Thoracic aorta endothelial cell (primary cell): ENCODE results near the gene SPECC1L. TPM values are rescaled to one million over a fixed set of nuclear protein-coding genes. Genes with fewer than 3 reads are reported as not detected.

ENCODE experiments used
- total RNA-seq: library from RNA; depleted of rRNA; stranded (reverse); fragments of >200 nt; gene quantifications from 2 replicates; pipeline ENCODE4 v1.2.3, GENCODE V29; 2012

Gene SPECC1L
- 56.9 and 60.2 TPM in 2 replicates for total RNA-seq

GRCh38 chr22:24270556-24271385, at the start of gene SPECC1L:
Gene SPECC1L, plus strand, starts transcription at chr22:24270831. Its CDS starts 31,401 bp downstream, at chr22:24302232.

GRCh38 chr22:24245030-24245431, 25.6 kb upstream of the SPECC1L start, which contains the start of gene GGT5:
Gene GGT5, minus strand, starts transcription at chr22:24245082. Its CDS starts 357 bp downstream, at chr22:24244725.

GRCh38 chr22:24427500-24428164, 157.0 kb downstream of the SPECC1L start, which contains the start of gene ADORA2A:
Gene ADORA2A, plus strand, starts transcription at chr22:24427599. Its CDS starts 5,806 bp downstream, at chr22:24433405.

Other genes starting within 250 kb of the SPECC1L start
- 0.13 and 0.14 TPM in 2 replicates for gene SUSD2, start 89.3 kb upstream of the SPECC1L start, total RNA-seq
- gene GGT5, start 25.7 kb upstream of the SPECC1L start, total RNA-seq = 2.3 and 20.8 TPM in 2 replicates
- 28.4 and 41.4 TPM in 2 replicates for gene ADORA2A, start 156.8 kb downstream of the SPECC1L start, total RNA-seq
- gene UPB1, start 224.5 kb downstream of the SPECC1L start, total RNA-seq = 0.07 and 0.40 TPM in 2 replicates